HCT116 (cell line): Measurements from ENCODE around the gene PCGF2.

ENCODE experiments used
- EGR1 ChIP-seq: IDR thresholded peaks from 2 replicates; pipeline ENCODE4 v1.6.1; 2012; ENCODE audit warnings: low read depth
- POLR2AphosphoS5 ChIP-seq: IDR thresholded peaks from 2 replicates; pipeline ENCODE4 v1.6.1; 2011; ENCODE audit warnings: mild to moderate bottlenecking, low read depth, low read length, moderate library complexity
- ZNF274 ChIP-seq: fragments of 200-500 bp; sonication (Bioruptor generic); IDR thresholded peaks from 2 replicates; pipeline ENCODE4 v1.6.1; 2014; ENCODE audit warnings: mild to moderate bottlenecking, low read depth, low read length, inconsistent platforms
- TF ChIP-seq, protein P1 (sequence below), 3 experiments: fragments of 200-600 bp in 1 of 3; sonication (generic) in 1 of 3; IDR thresholded peaks in 2 of 3; conservative IDR thresholded peaks in 1 of 3; 2 replicates each; pipeline ENCODE4 v1.5.1; 2012 to 2017; ENCODE audit warnings: low read depth in 2 of 3, low read length in 2 of 3, antibody characterized with exemption in 1 of 3, borderline replicate concordance in 1 of 3, control low read depth in 1 of 3, mild to moderate bottlenecking in 1 of 3, mixed read lengths in 1 of 3, mixed run types in 1 of 3, moderate library complexity in 1 of 3; ENCODE audit not compliant: insufficient read depth in 1 of 3

DNA sequence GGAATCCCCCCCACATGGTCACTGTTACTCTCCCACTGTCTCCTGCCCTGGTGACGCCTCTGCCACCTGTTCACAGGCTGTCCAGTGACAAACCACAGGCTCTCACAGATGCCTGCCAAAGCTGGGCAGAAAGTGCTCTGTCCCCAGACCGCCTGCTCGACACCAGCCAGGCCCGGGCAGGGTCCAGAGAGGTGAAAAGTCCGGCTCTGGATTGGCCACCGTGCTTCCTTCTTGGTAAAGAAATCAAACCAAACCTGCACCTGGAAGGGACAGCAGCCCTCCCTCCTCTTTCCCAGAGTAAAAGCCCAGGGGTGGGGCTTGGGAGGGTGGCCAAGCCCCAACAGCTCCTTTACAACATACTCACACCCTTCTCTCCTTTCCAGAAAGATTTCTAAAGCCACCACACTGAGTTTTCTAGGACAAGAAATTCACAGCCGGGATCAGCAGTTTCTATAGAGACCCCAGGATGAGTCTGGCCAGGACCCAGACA is 6.2 kb downstream of the PCGF2 start:
- TF ChIP-seq, protein P1, sequence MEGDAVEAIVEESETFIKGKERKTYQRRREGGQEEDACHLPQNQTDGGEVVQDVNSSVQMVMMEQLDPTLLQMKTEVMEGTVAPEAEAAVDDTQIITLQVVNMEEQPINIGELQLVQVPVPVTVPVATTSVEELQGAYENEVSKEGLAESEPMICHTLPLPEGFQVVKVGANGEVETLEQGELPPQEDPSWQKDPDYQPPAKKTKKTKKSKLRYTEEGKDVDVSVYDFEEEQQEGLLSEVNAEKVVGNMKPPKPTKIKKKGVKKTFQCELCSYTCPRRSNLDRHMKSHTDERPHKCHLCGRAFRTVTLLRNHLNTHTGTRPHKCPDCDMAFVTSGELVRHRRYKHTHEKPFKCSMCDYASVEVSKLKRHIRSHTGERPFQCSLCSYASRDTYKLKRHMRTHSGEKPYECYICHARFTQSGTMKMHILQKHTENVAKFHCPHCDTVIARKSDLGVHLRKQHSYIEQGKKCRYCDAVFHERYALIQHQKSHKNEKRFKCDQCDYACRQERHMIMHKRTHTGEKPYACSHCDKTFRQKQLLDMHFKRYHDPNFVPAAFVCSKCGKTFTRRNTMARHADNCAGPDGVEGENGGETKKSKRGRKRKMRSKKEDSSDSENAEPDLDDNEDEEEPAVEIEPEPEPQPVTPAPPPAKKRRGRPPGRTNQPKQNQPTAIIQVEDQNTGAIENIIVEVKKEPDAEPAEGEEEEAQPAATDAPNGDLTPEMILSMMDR (IDR thresholded peaks at IDR 0.05 in 2 of 3, conservative IDR thresholded peaks at IDR 0.05 in 1 of 3; ENCODE audit: borderline replicate concordance in 1 of 3, insufficient read depth in 1 of 3, low read depth in 2 of 3, low read length in 2 of 3) = no peak
- no peak for TF ChIP-seq POLR2AphosphoS5
- TF ChIP-seq ZNF274 = no peak
- TF ChIP-seq EGR1 = no peak
